ENCODE measurements around the gene HSD3B7.

The HSD3B7 gene

DNA sequence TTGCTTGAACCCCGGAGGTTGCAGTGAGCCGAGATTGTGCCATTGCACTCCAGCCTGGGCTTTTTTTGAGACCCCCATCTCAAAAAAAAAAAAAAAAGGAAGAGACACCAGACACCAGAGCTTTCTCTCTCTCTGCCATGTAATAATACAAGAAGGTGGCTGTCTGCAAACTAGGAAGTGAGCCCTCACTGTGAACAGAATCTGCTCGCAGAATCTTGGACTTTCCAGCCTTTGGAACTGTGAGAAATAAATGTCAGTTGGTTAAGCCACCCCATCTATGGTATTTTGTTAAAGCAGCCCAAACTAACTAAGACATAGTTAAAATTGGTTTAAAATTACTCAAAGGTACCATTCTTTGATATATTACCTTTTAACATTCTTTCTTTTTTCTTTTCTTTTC is 35.5 kb downstream of the HSD3B7 start:
- Histone ChIP-seq H3K27ac (ENCODE audit: low read length) (no peak overlapping the region), H3K36me3 (ENCODE audit: insufficient read depth, low read length) (no peaks in the 10 kb centered on the region), H4K20me1 (ENCODE audit: insufficient read depth, low read length) (no peaks in the 10 kb centered on the region), H3K79me2 (ENCODE audit: insufficient read depth, low read length) (no peaks in the 10 kb centered on the region), H3K4me3 (ENCODE audit: low read depth in 1 of 2, low read length in 2 of 2) (no peak overlapping the region), H3K4me1 (ENCODE audit: insufficient read depth, low read length) (no peaks in the 10 kb centered on the region), H3K27me3 (ENCODE audit: insufficient read depth, low read length, poor library complexity) (no peaks in the 10 kb centered on the region), H3K9ac (ENCODE audit: low read depth, low read length) (no peak overlapping the region), H3K4me2 (ENCODE audit: insufficient read depth, low read length) (no peak overlapping the region), H2AFZ (ENCODE audit: low read depth, low read length) (no peak overlapping the region), H3K9me3 (ENCODE audit: insufficient read depth, low read length, severe bottlenecking) (no peaks in the 10 kb centered on the region)
- TF ChIP-seq EZH2 (IDR thresholded peaks at IDR 0.05; ENCODE audit: borderline replicate concordance, low read depth, low read length, severe bottlenecking): no peak
- TF ChIP-seq, protein P1, sequence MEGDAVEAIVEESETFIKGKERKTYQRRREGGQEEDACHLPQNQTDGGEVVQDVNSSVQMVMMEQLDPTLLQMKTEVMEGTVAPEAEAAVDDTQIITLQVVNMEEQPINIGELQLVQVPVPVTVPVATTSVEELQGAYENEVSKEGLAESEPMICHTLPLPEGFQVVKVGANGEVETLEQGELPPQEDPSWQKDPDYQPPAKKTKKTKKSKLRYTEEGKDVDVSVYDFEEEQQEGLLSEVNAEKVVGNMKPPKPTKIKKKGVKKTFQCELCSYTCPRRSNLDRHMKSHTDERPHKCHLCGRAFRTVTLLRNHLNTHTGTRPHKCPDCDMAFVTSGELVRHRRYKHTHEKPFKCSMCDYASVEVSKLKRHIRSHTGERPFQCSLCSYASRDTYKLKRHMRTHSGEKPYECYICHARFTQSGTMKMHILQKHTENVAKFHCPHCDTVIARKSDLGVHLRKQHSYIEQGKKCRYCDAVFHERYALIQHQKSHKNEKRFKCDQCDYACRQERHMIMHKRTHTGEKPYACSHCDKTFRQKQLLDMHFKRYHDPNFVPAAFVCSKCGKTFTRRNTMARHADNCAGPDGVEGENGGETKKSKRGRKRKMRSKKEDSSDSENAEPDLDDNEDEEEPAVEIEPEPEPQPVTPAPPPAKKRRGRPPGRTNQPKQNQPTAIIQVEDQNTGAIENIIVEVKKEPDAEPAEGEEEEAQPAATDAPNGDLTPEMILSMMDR (IDR thresholded peaks at IDR 0.05; ENCODE audit: borderline replicate concordance, extremely low read depth, low read length, poor library complexity, severe bottlenecking): no peak
- ATAC-seq (ENCODE audit: insufficient read depth, low read depth) (no peak), DNase-seq (no peak)

DNA sequence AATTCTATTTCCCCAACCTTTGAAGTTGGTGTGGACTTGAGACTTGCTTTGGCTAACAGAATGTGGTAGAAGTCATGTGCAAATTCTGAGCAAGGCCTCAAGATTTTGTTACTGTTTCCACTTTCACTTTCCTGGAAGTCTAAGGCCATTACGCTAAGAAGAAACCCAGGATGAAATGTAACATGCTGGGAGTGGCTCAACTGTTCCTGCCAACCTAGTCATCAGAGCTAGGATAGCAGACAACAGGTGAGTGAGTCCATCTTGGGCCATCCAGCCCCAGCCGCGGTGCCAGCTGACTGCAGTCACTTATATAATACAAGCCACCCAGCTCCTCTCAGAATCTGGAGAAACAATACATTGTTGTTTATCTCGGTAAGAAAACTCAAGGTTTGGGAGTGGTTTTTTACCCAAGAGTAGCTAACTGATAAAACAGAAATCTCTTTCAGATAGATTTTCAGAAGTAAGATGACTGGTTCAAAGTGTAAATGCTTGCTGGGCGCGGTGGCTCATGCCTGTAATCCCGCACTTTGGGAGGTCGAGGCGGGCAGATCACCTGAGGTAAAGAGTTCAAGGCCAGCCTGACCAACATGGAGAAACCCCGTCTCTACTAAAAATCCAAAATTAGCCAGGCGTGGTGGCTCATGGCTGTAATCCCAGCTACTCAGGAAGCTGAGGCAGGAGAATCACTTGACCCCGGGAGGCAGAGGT is 37.7 kb downstream of the HSD3B7 start:
- no peak overlapping the region for H3K4me3 ChIP-seq (ENCODE audit: low read depth in 1 of 2, low read length in 2 of 2)
- no peak overlapping the region for H2AFZ ChIP-seq (ENCODE audit: low read depth, low read length)
- no peak overlapping the region for H3K4me2 ChIP-seq (ENCODE audit: insufficient read depth, low read length)

DNA sequence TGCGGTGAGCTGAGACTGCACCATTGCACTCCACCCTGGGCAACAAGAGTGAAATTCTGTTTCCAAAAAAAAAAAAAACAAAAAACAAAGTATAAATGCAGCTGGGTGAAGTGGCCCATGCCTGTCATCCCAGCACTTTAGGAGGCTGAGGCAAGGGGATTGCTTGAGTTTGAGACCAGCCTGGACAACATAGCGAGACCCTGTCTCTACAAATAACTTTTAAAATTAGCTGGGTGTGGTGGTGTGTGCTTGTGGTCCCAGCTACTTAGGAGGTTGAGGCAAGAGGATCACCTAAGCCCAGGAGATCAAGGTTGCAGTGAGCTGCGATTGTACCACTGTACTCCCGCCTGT is 38.2 kb downstream of the HSD3B7 start:
- ATAC-seq (ENCODE audit: insufficient read depth, low read depth) (no peak), DNase-seq (no peak)
- Histone ChIP-seq H2AFZ (ENCODE audit: low read depth, low read length) (no peak overlapping the region), H3K9ac (ENCODE audit: low read depth, low read length) (no peak overlapping the region), H3K4me1 (ENCODE audit: insufficient read depth, low read length) (no peaks in the 10 kb centered on the region), H3K4me2 (ENCODE audit: insufficient read depth, low read length) (no peak overlapping the region), H3K27me3 (ENCODE audit: insufficient read depth, low read length, poor library complexity) (no peaks in the 10 kb centered on the region), H3K36me3 (ENCODE audit: insufficient read depth, low read length) (no peaks in the 10 kb centered on the region), H3K4me3 (ENCODE audit: low read depth in 1 of 2, low read length in 2 of 2) (no peak overlapping the region), H3K9me3 (ENCODE audit: insufficient read depth, low read length, severe bottlenecking) (no peaks in the 10 kb centered on the region), H4K20me1 (ENCODE audit: insufficient read depth, low read length) (no peaks in the 10 kb centered on the region), H3K79me2 (ENCODE audit: insufficient read depth, low read length) (no peaks in the 10 kb centered on the region), H3K27ac (ENCODE audit: low read length) (no peak overlapping the region)
- TF ChIP-seq, protein P1 (IDR thresholded peaks at IDR 0.05; ENCODE audit: borderline replicate concordance, extremely low read depth, low read length, poor library complexity, severe bottlenecking): no peak
- no peak for TF ChIP-seq EZH2 (IDR thresholded peaks at IDR 0.05; ENCODE audit: borderline replicate concordance, low read depth, low read length, severe bottlenecking)

More for the DNA sequence above, 37.7 kb downstream of the HSD3B7 start:
- no peak for TF ChIP-seq EZH2 (IDR thresholded peaks at IDR 0.05; ENCODE audit: borderline replicate concordance, low read depth, low read length, severe bottlenecking)
- TF ChIP-seq, protein P1 (IDR thresholded peaks at IDR 0.05; ENCODE audit: borderline replicate concordance, extremely low read depth, low read length, poor library complexity, severe bottlenecking): no peak
- Histone ChIP-seq H3K27ac (ENCODE audit: low read length) (no peak overlapping the region), H4K20me1 (ENCODE audit: insufficient read depth, low read length) (no peaks in the 10 kb centered on the region), H3K4me1 (ENCODE audit: insufficient read depth, low read length) (no peaks in the 10 kb centered on the region), H3K36me3 (ENCODE audit: insufficient read depth, low read length) (no peaks in the 10 kb centered on the region), H3K9ac (ENCODE audit: low read depth, low read length) (no peak overlapping the region), H3K9me3 (ENCODE audit: insufficient read depth, low read length, severe bottlenecking) (no peaks in the 10 kb centered on the region), H3K27me3 (ENCODE audit: insufficient read depth, low read length, poor library complexity) (no peaks in the 10 kb centered on the region), H3K79me2 (ENCODE audit: insufficient read depth, low read length) (no peaks in the 10 kb centered on the region)
- ATAC-seq (ENCODE audit: insufficient read depth, low read depth) (no peak), DNase-seq (no peak)
